ENCODE data around the gene DDX42.

GRCh38 chr17:63832455-63832854 lies 58.5 kb downstream of the DDX42 start:
- TF ChIP-seq EZH2 (IDR thresholded peaks at IDR 0.05; ENCODE audit: borderline replicate concordance, low read depth, low read length) (no peak), ARID3A (IDR thresholded peaks at IDR 0.05; ENCODE audit: borderline replicate concordance, low read depth, low read length) (no peak), NFE2L1 (tag; IDR thresholded peaks at IDR 0.05; ENCODE audit: borderline replicate concordance, low read depth) (no peak)
- TF ChIP-seq, protein P1, sequence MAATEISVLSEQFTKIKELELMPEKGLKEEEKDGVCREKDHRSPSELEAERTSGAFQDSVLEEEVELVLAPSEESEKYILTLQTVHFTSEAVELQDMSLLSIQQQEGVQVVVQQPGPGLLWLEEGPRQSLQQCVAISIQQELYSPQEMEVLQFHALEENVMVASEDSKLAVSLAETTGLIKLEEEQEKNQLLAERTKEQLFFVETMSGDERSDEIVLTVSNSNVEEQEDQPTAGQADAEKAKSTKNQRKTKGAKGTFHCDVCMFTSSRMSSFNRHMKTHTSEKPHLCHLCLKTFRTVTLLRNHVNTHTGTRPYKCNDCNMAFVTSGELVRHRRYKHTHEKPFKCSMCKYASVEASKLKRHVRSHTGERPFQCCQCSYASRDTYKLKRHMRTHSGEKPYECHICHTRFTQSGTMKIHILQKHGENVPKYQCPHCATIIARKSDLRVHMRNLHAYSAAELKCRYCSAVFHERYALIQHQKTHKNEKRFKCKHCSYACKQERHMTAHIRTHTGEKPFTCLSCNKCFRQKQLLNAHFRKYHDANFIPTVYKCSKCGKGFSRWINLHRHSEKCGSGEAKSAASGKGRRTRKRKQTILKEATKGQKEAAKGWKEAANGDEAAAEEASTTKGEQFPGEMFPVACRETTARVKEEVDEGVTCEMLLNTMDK (IDR thresholded peaks at IDR 0.05; ENCODE audit: borderline replicate concordance, insufficient read depth, low read depth, low read length, poor library complexity, severe bottlenecking), result no peak
- TF ChIP-seq, protein P2, sequence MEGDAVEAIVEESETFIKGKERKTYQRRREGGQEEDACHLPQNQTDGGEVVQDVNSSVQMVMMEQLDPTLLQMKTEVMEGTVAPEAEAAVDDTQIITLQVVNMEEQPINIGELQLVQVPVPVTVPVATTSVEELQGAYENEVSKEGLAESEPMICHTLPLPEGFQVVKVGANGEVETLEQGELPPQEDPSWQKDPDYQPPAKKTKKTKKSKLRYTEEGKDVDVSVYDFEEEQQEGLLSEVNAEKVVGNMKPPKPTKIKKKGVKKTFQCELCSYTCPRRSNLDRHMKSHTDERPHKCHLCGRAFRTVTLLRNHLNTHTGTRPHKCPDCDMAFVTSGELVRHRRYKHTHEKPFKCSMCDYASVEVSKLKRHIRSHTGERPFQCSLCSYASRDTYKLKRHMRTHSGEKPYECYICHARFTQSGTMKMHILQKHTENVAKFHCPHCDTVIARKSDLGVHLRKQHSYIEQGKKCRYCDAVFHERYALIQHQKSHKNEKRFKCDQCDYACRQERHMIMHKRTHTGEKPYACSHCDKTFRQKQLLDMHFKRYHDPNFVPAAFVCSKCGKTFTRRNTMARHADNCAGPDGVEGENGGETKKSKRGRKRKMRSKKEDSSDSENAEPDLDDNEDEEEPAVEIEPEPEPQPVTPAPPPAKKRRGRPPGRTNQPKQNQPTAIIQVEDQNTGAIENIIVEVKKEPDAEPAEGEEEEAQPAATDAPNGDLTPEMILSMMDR (IDR thresholded peaks at IDR 0.05 in 2 of 3, conservative IDR thresholded peaks at IDR 0.05 in 1 of 3; ENCODE audit: insufficient read depth in 2 of 3, low read depth in 1 of 3, low read length in 3 of 3), result no peak
- TF ChIP-seq, protein P3, sequence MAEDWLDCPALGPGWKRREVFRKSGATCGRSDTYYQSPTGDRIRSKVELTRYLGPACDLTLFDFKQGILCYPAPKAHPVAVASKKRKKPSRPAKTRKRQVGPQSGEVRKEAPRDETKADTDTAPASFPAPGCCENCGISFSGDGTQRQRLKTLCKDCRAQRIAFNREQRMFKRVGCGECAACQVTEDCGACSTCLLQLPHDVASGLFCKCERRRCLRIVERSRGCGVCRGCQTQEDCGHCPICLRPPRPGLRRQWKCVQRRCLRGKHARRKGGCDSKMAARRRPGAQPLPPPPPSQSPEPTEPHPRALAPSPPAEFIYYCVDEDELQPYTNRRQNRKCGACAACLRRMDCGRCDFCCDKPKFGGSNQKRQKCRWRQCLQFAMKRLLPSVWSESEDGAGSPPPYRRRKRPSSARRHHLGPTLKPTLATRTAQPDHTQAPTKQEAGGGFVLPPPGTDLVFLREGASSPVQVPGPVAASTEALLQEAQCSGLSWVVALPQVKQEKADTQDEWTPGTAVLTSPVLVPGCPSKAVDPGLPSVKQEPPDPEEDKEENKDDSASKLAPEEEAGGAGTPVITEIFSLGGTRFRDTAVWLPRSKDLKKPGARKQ (CRISPR knock-in tag; IDR thresholded peaks at IDR 0.05), result no peak
